Measurements from ENCODE around the gene TSPAN18.

DNA sequence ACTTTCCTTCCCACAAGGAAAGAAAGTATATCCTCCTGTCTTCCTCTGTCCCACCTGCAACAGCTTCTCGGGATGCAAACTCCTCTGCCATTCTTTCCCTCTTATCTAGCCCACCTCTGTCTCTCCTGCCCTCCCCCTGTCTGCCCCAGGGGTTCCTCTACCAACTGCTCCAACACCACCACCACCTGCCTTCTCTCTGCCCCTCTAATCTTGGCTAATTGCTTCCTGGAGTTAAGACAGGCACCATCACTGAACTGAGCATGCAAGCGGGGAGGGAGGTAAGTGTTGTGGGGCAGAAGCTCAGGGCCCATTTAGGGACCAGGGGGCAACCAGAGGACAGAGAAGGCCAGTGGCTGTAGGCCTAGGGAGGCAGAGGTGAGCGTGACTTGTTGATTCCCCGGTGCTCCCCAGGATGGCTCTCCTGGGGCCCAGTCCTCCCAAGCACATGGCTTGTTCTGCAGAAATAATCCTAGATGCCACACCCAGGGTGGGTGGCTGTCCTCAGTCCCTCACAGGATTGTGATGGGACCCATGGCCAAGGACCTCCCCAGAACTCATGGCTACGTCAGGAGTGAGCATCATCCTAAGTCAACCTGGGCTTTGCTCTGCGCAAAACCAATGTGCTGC is 112.8 kb downstream of the TSPAN18 start:
- TF ChIP-seq, protein P1, sequence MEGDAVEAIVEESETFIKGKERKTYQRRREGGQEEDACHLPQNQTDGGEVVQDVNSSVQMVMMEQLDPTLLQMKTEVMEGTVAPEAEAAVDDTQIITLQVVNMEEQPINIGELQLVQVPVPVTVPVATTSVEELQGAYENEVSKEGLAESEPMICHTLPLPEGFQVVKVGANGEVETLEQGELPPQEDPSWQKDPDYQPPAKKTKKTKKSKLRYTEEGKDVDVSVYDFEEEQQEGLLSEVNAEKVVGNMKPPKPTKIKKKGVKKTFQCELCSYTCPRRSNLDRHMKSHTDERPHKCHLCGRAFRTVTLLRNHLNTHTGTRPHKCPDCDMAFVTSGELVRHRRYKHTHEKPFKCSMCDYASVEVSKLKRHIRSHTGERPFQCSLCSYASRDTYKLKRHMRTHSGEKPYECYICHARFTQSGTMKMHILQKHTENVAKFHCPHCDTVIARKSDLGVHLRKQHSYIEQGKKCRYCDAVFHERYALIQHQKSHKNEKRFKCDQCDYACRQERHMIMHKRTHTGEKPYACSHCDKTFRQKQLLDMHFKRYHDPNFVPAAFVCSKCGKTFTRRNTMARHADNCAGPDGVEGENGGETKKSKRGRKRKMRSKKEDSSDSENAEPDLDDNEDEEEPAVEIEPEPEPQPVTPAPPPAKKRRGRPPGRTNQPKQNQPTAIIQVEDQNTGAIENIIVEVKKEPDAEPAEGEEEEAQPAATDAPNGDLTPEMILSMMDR (tag by site-specific recombination; IDR thresholded peaks at IDR 0.05) = no peak
- TF ChIP-seq ZNF274 (IDR thresholded peaks at IDR 0.05; ENCODE audit: low read length) (no peak), ZNF274 (tag by site-specific recombination; IDR thresholded peaks at IDR 0.05; ENCODE audit: borderline replicate concordance) (no peak), ZNF157 (tag by site-specific recombination; IDR thresholded peaks at IDR 0.05) (no peak), ZNF302 (tag by site-specific recombination; IDR thresholded peaks at IDR 0.05; ENCODE audit: low read depth) (no peak), ZNF16 (tag by site-specific recombination; IDR thresholded peaks at IDR 0.05; ENCODE audit: low read depth) (no peak)
